B cell (primary cell): ENCODE results near the gene IL19. TPM values are rescaled to one million over a fixed set of nuclear protein-coding genes. Genes with fewer than 3 reads are reported as not detected.
A peak's percentile ranks its signal among the peaks of the same experiment; 100 is the strongest.

Experiments
- ATAC-seq: fragments of 200-7000 bp; cut with Tn5 transposase; one replicate; pipeline ENCODE4 v1.10.0; 2021; ENCODE audit warnings: low read depth, mild to moderate bottlenecking, moderate number of reproducible peaks, moderate library complexity
- CTCF ChIA-PET: fragments of 350-600 bp; sonication (Branson Sonifier 250); formaldehyde crosslinking; loops from one replicate; lab custom pipeline; 2021; ENCODE audit warnings: antibody characterized with exemption, inconsistent platforms; lab: Charles Lee
- POLR2A ChIA-PET: fragments of 350-600 bp; sonication (Branson Sonifier 250); formaldehyde crosslinking; loops from one replicate; lab custom pipeline; 2021; ENCODE audit warnings: antibody characterized with exemption; lab: Charles Lee
- DNase-seq: peaks from one replicate; pipeline ENCODE4 v3.0.0; 2013
- H2AFZ ChIP-seq: 2 replicates; pipeline ENCODE4 v1.6.1; 2012; ENCODE audit warnings: mild to moderate bottlenecking, low read depth, low read length; ENCODE audit not compliant: insufficient read depth, poor library complexity, severe bottlenecking
- H3K27ac ChIP-seq, 2 donors: 1 replicate in 1 of 2; 2 replicates in 1 of 2; pipeline ENCODE4 v1.5.1; 2012 to 2013; ENCODE audit warnings: low read length in 2 of 2, mild to moderate bottlenecking in 2 of 2, moderate library complexity in 1 of 2
- H3K27me3 ChIP-seq, 4 experiments: fragments of 200-600 bp in 1 of 4; sonication (generic) in 1 of 4; replicated peaks in 1 of 4; 1 replicate in 2 of 4; 2 replicates in 2 of 4; pipeline versions ENCODE4 v1.6.1 to v1.7.0; 2013 to 2016; ENCODE audit warnings: low read length in 3 of 4, mild to moderate bottlenecking in 2 of 4, mixed read lengths in 1 of 4, moderate library complexity in 1 of 4; ENCODE audit not compliant: insufficient read depth in 4 of 4, control insufficient read depth in 3 of 4; ENCODE audit errors: control extremely low read depth in 1 of 4
- H3K36me3 ChIP-seq, 2 experiments: replicated peaks in 1 of 2; 1 replicate in 1 of 2; 2 replicates in 1 of 2; pipeline versions ENCODE4 v1.6.1 to v1.7.1; 2013; ENCODE audit warnings: low read length in 1 of 2; ENCODE audit not compliant: insufficient read depth in 2 of 2, control insufficient read depth in 1 of 2; ENCODE audit errors: control extremely low read depth in 1 of 2, extremely low read depth in 1 of 2
- H3K4me1 ChIP-seq, 2 donors: fragments of 200-600 bp in 1 of 2; sonication (generic) in 1 of 2; 1 replicate in 1 of 2; 2 replicates in 1 of 2; pipeline versions ENCODE4 v1.5.1 to v1.6.1; 2013 to 2017; ENCODE audit warnings: low read length in 2 of 2; ENCODE audit not compliant: control insufficient read depth in 2 of 2, insufficient read depth in 2 of 2
- H3K4me2 ChIP-seq: replicated peaks from 2 replicates; pipeline ENCODE3; 2012; ENCODE audit warnings: mild to moderate bottlenecking, low read depth, low read length; ENCODE audit not compliant: poor library complexity, severe bottlenecking
- H3K4me3 ChIP-seq, 5 experiments: fragments of 200-600 bp in 1 of 5; sonication (generic) in 1 of 5; 1 replicate in 3 of 5; 2 replicates in 2 of 5; pipeline versions ENCODE4 v1.5.1 to v1.7.0; 2011 to 2016; ENCODE audit warnings: low read length in 4 of 5, mild to moderate bottlenecking in 4 of 5, low read depth in 2 of 5, control low read depth in 1 of 5, moderate library complexity in 1 of 5; ENCODE audit not compliant: insufficient read depth in 1 of 5; ENCODE audit errors: control extremely low read depth in 1 of 5, extremely low read depth in 1 of 5
- H3K79me2 ChIP-seq: fragments of 200-600 bp; sonication (generic); one replicate; pipeline ENCODE4 v1.6.0; 2016; ENCODE audit warnings: low read length; ENCODE audit not compliant: control insufficient read depth, insufficient read depth
- H3K9ac ChIP-seq: fragments of 200-600 bp; sonication (generic); 2 replicates; pipeline ENCODE4 v1.6.1; 2017; ENCODE audit warnings: mild to moderate bottlenecking, low read length, moderate library complexity
- H3K9me3 ChIP-seq, 3 donors: one replicate each; pipeline versions ENCODE4 v1.6.1 to v1.7.1; 2013; ENCODE audit warnings: low read length in 2 of 3; ENCODE audit not compliant: control insufficient read depth in 2 of 3, insufficient read depth in 1 of 3; ENCODE audit errors: control extremely low read depth in 1 of 3
- H4K20me1 ChIP-seq: 2 replicates; pipeline ENCODE4 v1.6.0; 2012; ENCODE audit warnings: mild to moderate bottlenecking, low read length; ENCODE audit not compliant: insufficient read depth, control insufficient read depth, poor library complexity, severe bottlenecking
- H3K27ac Mint-ChIP-seq: one replicate; pipeline ENCODE4 v1.8.0; 2021; ENCODE audit warnings: mixed read lengths
- H3K27me3 Mint-ChIP-seq: one replicate; pipeline ENCODE4 v1.8.0; 2021; ENCODE audit warnings: mixed read lengths
- H3K4me1 Mint-ChIP-seq: one replicate; pipeline ENCODE4 v1.8.0; 2021; ENCODE audit warnings: mixed read lengths
- H3K4me3 Mint-ChIP-seq: one replicate; pipeline ENCODE4 v1.8.0; 2021; ENCODE audit warnings: mixed read lengths
- H3K9me3 Mint-ChIP-seq: one replicate; pipeline ENCODE4 v1.8.0; 2022; ENCODE audit warnings: mixed read lengths; ENCODE audit not compliant: insufficient read depth
- CTCF ChIP-seq: fragments of 200-600 bp; IDR thresholded peaks from one replicate; pipeline ENCODE4 v1.8.0; 2022; ENCODE audit warnings: antibody characterized with exemption, mild to moderate bottlenecking
- EZH2 ChIP-seq: IDR thresholded peaks from 2 replicates; pipeline ENCODE4 v1.6.1; 2012; ENCODE audit warnings: borderline replicate concordance, low read depth, mild to moderate bottlenecking, moderate library complexity, low read length; ENCODE audit not compliant: insufficient read depth, poor library complexity, severe bottlenecking
- WGBS: methylation state at CpG from one replicate; pipeline ENCODE4 v1.1.5; 2013; ENCODE audit warnings: missing lambda C conversion rate; ENCODE audit not compliant: insufficient coverage; 5-methylcytosine and 5-hydroxymethylcytosine counted together
- intact Hi-C: fragments of 100-400 bp; cut with micrococcal nuclease; formaldehyde crosslinking; loops from one replicate; pipeline ENCODE4 v1.10.0; 2022
- polyA plus RNA-seq: library from polyadenylated mRNA; depleted of rRNA; stranded (reverse); fragments of >200 nt; gene quantifications from 2 replicates; pipeline ENCODE4 v1.2.3, GENCODE V29; 2012
- total RNA-seq, 2 donors: library from RNA; stranded (reverse); fragments of 120-200 nt in 1 of 2; gene quantifications; 1 replicate in 1 of 2; 2 replicates in 1 of 2; pipeline versions ENCODE4 v1.2.3 to v1.2.4, GENCODE V29; 2013 to 2022

Gene IL19
- total and polyA plus RNA-seq, 2 donors (not counting 1 experiment from before 2014, with no cell fraction given) = 0.27 TPM; not detected in 1

GRCh38 chr1:206804156-206804737 lies 33.7 kb downstream of the IL19 start:
- H3K27me3 Mint-ChIP-seq = no peaks in the 10 kb centered on the region
- peak overlapping the region; percentile 87 for H3K27ac Mint-ChIP-seq
- no peak overlapping the region for H3K27ac ChIP-seq
- intact Hi-C loops = loop anchor here (10.0 kb wide), 2 partner anchors 169 to 329 kb away; partner anchors contain the start of genes DYRK3 and IKBKE
- ChIA-PET CTCF (interaction anchor here (0.9 to 11.3 kb wide), 15 partner anchors 9 to 178 kb away, joined by 3 to 278 read pairs (median 6); partner anchors contain the start of gene IL19), POLR2A (interaction anchor here (1.0 to 1.6 kb wide), 5 partner anchors 33 to 118 kb away, joined by 3 to 5 read pairs (median 3); partner anchors contain the start of genes FCMR and IL19)
- no peak overlapping the region for H3K4me2 ChIP-seq
- no peak overlapping the region for H3K4me3 Mint-ChIP-seq
- 100% methylated on average over 1 of the region's 1 CpG for WGBS
- no peaks in the 10 kb centered on the region for H4K20me1 ChIP-seq
- no peaks in the 10 kb centered on the region for H3K9me3 ChIP-seq
- no peaks in the 10 kb centered on the region for H3K36me3 ChIP-seq
- no peaks in the 10 kb centered on the region for H3K9me3 Mint-ChIP-seq
- H2AFZ ChIP-seq = no peak overlapping the region
- H3K27me3 ChIP-seq = no peaks in the 10 kb centered on the region
- no peaks in the 10 kb centered on the region for H3K79me2 ChIP-seq
- no peak overlapping the region for H3K9ac ChIP-seq
- peaks cover 4 to 19% of the 10 kb centered on the region in 2 donors for H3K4me1 ChIP-seq
- H3K4me1 Mint-ChIP-seq = peaks cover 40% of the 10 kb centered on the region
- no peak overlapping the region for H3K4me3 ChIP-seq
- no peak for TF ChIP-seq CTCF
- no peak for TF ChIP-seq EZH2
- ATAC-seq (no peak), DNase-seq (no peak)

GRCh38 chr1:206805357-206805756 lies 34.8 kb downstream of the IL19 start:
- ATAC-seq = no peak

More at GRCh38 chr1:206805357-206805756, 34.8 kb downstream of the IL19 start:
- Histone ChIP-seq H3K4me2 (no peak overlapping the region), H2AFZ (no peak overlapping the region), H3K27ac (no peak overlapping the region), H3K9ac (no peak overlapping the region), H3K4me3 (no peak overlapping the region), H3K27me3 (no peaks in the 10 kb centered on the region), H3K9me3 (no peaks in the 10 kb centered on the region), H4K20me1 (no peaks in the 10 kb centered on the region), H3K79me2 (no peaks in the 10 kb centered on the region), H3K36me3 (no peaks in the 10 kb centered on the region), H3K4me1 (peaks cover 1 to 16% of the 10 kb centered on the region in 2 donors)
- POLR2A ChIA-PET = interaction anchor here (0.6 to 1.5 kb wide), 2 partner anchors 69 to 1576 kb away, joined by 3 read pairs; no protein-coding TSS in a partner anchor
- Mint-ChIP-seq H3K27ac (no peak overlapping the region), H3K4me3 (no peak overlapping the region), H3K9me3 (no peaks in the 10 kb centered on the region), H3K4me1 (peaks cover 40% of the 10 kb centered on the region), H3K27me3 (no peaks in the 10 kb centered on the region)
- CTCF ChIA-PET = interaction anchor here (0.9 to 11.3 kb wide), 10 partner anchors 19 to 196 kb away, joined by 3 to 278 read pairs (median 22); no protein-coding TSS in a partner anchor
- WGBS = no CpG with 5 or more reads among the region's 1 CpG
- no peak for TF ChIP-seq EZH2
- TF ChIP-seq CTCF = no peak
- no peak for DNase-seq
- intact Hi-C loops = loop anchor here (5.0 to 10.0 kb wide), 3 partner anchors 38 to 331 kb away; partner anchors contain the start of genes DYRK3 and IKBKE
